NT2/D1 (cell line): ENCODE data around the gene DOK3.

ENCODE experiments used
- DNase-seq: peaks from one replicate; pipeline ENCODE4 v3.0.0-alpha.2; 2011; ENCODE audit warnings: low read depth, low spot score
- H3K27me3 ChIP-seq: 2 replicates; pipeline ENCODE4 v1.6.0; 2011; ENCODE audit warnings: mild to moderate bottlenecking; ENCODE audit not compliant: insufficient read length, insufficient read depth
- H3K36me3 ChIP-seq: 2 replicates; pipeline ENCODE4 v1.6.1; 2011; ENCODE audit warnings: mild to moderate bottlenecking, low read length, mixed read lengths; ENCODE audit not compliant: insufficient read depth, insufficient read length
- H3K4me1 ChIP-seq: 2 replicates; pipeline ENCODE4 v1.5.1; 2011; ENCODE audit not compliant: insufficient read depth, insufficient read length
- H3K4me3 ChIP-seq: 2 replicates; pipeline ENCODE4 v1.5.1; 2011; ENCODE audit warnings: low read depth; ENCODE audit not compliant: insufficient read length
- H3K9ac ChIP-seq: 2 replicates; pipeline ENCODE4 v1.6.0; 2011; ENCODE audit warnings: low read depth; ENCODE audit not compliant: insufficient read length
- H3K9me3 ChIP-seq: 2 replicates; pipeline ENCODE4 v1.5.1; 2011; ENCODE audit warnings: mild to moderate bottlenecking, low read length; ENCODE audit not compliant: insufficient read depth
- SUZ12 ChIP-seq: IDR thresholded peaks from 2 replicates; pipeline ENCODE4 v1.6.1; 2011; ENCODE audit not compliant: insufficient read length, insufficient read depth; ENCODE audit errors: extremely low read depth
- YY1 ChIP-seq: IDR thresholded peaks from 2 replicates; pipeline ENCODE4 v1.6.1; 2011; ENCODE audit not compliant: insufficient read length, insufficient read depth
- ZNF274 ChIP-seq: IDR thresholded peaks from 2 replicates; pipeline ENCODE4 v1.6.1; 2011; ENCODE audit warnings: mild to moderate bottlenecking, low read depth, low read length

The DOK3 gene

DNA sequence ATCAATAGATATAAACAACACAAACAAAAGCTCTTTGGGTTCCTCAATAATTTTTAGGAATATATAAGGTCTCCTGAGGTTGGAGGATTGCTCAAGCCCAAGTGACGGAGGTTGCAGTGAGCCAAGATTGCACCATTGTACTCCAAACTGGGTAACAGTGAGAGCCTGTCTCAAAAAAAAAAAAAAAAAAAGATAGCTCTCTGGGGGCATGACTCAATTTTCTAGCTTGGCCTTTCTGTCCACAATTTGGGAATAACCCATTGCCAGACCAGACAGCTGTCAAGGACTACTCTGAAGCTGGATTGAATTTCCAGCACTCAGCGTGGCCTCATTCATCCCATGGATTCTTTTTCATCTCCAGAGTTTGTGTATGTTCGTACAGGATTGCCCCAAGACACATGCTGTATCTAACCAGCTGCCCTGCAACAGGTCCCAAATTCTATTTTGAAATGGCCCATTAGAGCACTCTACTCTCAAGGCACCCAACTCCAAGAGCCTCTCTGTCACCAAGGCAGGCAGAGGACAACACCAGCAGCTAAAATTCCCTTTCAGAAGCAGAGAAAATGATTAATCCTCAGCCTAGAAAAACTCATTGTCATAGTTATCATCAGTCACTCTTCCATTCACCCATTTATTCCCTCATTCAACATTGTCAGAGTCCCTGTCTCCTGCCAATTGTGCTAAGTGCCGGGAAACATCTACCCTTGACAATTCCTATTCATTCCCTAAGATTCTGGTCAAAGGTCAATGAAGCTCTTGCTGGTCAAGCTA lies 36.0 kb upstream of the DOK3 start:
- no peak for TF ChIP-seq YY1
- Histone ChIP-seq H3K4me3 (no peak overlapping the region), H3K9ac (no peak overlapping the region), H3K27me3 (no peaks in the 10 kb centered on the region), H3K36me3 (peaks cover 41% of the 10 kb centered on the region), H3K9me3 (no peaks in the 10 kb centered on the region), H3K4me1 (peaks cover 6% of the 10 kb centered on the region)
- no peak for DNase-seq

DNA sequence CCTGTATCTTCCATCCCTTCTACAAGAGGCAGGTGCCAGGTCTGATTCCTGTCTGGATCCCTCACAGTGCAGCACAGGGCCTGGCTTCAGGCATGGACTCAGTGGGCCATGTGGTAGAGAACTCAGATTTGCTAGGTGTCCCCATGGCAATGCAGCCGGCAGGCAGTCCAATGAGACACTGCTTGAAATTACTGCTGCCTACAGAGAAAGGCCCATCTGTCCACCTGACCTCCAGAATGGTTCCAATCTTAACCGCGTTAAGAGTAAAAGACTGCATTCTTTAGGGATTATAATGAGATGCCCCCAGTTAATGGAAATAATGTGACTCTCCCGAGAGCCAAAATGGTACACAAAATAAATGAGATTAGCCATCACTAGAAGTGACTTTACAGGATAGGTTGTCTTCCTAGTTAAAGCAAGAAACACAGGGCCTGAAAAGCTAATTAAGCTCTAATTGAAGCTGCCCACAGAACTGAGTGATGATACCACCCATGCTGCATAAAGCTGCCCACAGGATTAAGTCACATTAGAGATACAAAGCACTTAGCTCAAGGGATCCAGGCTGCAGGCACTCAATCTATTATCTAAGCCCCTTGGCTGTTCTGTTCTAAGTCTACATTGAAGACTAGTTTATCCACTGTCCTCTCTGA lies 33.3 kb upstream of the DOK3 start:
- no peak for DNase-seq
- H3K9me3 ChIP-seq, result no peaks in the 10 kb centered on the region
- no peaks in the 10 kb centered on the region for H3K27me3 ChIP-seq
- H3K4me3 ChIP-seq, result no peak overlapping the region
- TF ChIP-seq ZNF274 (no peak), YY1 (no peak), SUZ12 (no peak)
- no peak overlapping the region for H3K9ac ChIP-seq
- peaks cover 43% of the 10 kb centered on the region for H3K36me3 ChIP-seq
- peaks cover 14% of the 10 kb centered on the region for H3K4me1 ChIP-seq

DNA sequence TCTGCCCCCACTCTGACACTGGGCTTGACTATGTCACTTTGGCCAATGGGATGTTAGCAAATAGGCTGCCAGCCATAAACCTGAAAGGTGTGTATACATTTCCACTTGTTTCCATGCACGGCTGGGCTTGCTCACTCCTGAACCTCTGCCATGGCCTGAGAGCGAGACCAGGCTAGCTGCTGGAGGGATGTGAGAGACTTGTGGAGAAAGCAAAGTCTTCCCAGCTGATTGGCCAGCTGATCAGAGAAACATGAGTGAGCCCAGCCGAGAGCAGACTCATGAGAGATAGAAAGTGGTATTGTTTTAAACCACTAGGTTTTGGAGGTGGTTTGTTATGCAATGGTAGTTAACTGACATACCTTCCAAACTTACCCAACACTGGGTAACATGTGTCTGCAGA lies 30.8 kb upstream of the DOK3 start:
- Histone ChIP-seq H3K27me3 (no peaks in the 10 kb centered on the region), H3K36me3 (peaks cover 64% of the 10 kb centered on the region), H3K4me1 (peaks cover 8% of the 10 kb centered on the region), H3K4me3 (no peak overlapping the region), H3K9me3 (no peaks in the 10 kb centered on the region), H3K9ac (no peak overlapping the region)
- TF ChIP-seq ZNF274 (no peak), SUZ12 (no peak), YY1 (no peak)
- no peak for DNase-seq

DNA sequence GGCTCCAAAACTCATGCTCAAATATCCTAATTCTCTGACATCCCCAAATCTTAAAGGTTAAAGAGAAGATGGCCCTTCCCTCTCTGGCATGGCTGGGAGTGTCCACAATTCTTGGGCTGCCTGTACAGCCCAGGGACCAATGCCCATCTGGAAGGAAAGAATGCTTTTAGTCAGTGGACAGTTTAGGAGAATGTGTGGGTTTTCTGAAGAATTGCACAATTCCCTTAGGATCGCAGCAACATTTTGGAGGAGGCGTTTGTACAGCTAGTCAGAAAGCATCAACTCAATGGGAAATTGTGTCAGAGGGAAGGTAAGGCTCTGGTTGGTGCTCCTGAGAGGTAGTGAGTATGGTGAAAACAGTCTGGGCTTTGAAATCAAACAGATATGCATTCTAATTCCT lies 29.8 kb upstream of the DOK3 start:
- H3K4me3 ChIP-seq, result no peak overlapping the region
- no peak overlapping the region for H3K9ac ChIP-seq
- H3K4me1 ChIP-seq, result peaks cover 8% of the 10 kb centered on the region
- H3K9me3 ChIP-seq, result no peaks in the 10 kb centered on the region
- H3K27me3 ChIP-seq, result no peaks in the 10 kb centered on the region
- TF ChIP-seq ZNF274 (no peak), SUZ12 (no peak)
- peaks cover 75% of the 10 kb centered on the region for H3K36me3 ChIP-seq
- DNase-seq, result no peak

DNA sequence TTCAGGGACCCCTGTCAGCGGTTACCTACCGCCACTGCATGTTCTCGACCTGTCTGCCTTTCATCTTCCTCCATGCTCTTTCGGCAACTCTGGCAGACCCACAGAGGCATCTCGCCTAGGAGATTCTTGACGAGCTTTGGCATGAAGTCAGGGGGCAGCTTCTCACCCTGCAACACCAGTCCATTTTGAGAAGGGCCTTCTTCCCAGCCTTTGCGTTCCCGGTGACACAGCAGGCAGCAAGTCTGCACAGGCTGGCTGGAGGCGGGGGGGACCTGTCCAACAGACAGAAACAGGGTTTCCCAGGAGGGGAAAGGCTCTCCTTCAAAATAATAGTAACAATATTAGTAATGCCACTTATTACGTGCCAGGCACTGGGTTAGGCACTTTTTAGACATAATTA lies 29.2 kb upstream of the DOK3 start:
- no peak for TF ChIP-seq SUZ12
- TF ChIP-seq YY1, result no peak
- TF ChIP-seq ZNF274, result no peak
- Histone ChIP-seq H3K9ac (no peak overlapping the region), H3K9me3 (no peaks in the 10 kb centered on the region), H3K27me3 (no peaks in the 10 kb centered on the region), H3K36me3 (peaks cover 79% of the 10 kb centered on the region), H3K4me3 (no peak overlapping the region), H3K4me1 (peaks cover 8% of the 10 kb centered on the region)
- no peak for DNase-seq

DNA sequence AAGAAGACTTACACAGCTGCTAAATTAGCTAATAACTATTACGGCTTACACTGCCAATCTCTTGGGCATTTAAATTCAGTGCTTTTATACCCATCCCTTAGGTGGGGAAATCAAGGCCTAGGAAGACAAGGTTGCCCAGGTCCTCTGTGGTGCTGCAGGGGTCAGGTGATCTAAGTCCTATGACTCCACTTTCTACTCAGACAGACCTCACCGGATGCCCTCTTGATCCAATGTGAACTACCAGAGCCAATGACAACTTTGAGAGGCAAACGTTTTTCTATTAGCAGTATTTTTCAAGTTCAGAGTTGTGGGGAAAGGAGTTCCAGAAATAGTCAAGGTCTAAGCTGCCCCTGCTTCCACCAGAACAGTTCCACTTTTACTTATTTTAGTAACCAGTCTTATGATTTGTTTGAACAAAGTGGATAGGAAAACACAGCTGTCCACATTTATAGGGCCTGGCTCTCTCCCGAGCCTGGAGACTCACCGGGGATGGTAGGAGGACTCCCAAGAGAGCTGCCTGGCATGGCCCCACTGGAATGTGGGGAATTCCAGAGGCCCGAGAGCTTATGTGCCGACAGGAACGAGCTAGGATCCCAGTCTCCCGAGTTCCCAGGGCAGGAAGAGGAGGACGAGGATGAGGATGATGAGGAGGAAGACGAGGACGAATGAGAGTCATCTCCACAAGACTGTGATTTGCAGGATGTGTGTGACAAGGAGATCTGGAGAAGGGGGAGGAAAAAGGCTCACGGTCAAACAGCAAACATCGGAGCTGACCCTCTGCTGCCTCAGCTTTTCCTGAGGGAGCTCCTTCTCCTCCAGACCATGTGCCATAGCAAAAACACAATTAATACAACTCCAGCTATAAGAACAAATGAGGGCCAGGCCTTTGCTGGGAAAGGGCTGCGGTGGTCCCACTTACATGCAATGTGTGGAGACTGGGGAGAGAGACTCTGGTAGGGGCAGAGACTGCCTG lies 28.0 kb upstream of the DOK3 start:
- peaks cover 8% of the 10 kb centered on the region for H3K4me1 ChIP-seq
- no peak for TF ChIP-seq ZNF274
- no peak for TF ChIP-seq YY1
- TF ChIP-seq SUZ12, result no peak
- H3K27me3 ChIP-seq, result no peaks in the 10 kb centered on the region
- no peak overlapping the region for H3K4me3 ChIP-seq
- DNase-seq, result no peak
- H3K9me3 ChIP-seq, result no peaks in the 10 kb centered on the region
- H3K36me3 ChIP-seq, result peaks cover 81% of the 10 kb centered on the region
- H3K9ac ChIP-seq, result peak overlapping the region; percentile 13

DNA sequence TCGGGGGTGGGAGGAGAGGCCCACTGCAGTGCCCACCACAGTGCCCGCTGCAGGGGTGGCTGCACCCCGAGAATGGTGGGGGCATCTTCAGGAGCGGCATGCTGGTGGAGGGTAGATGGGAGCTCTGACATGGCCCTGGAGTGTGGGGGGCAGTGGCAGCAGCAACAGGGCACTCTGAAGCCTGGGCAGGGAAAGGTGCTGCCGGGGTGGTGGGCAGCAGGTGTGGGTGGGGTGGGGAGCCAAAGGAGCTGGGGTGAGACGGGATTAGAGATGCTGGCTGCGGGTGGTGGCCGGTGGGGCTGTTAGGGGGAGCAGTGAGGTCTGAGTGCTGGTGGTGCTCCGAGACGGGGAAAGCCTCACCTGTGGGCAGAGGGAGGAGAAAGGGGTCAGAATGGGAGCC lies 26.8 kb upstream of the DOK3 start:
- peaks cover 8% of the 10 kb centered on the region for H3K4me1 ChIP-seq
- H3K9me3 ChIP-seq, result no peaks in the 10 kb centered on the region
- H3K27me3 ChIP-seq, result no peaks in the 10 kb centered on the region
- no peak overlapping the region for H3K9ac ChIP-seq
- no peak overlapping the region for H3K4me3 ChIP-seq
- DNase-seq, result no peak
- peaks cover 85% of the 10 kb centered on the region for H3K36me3 ChIP-seq
- TF ChIP-seq YY1 (no peak), ZNF274 (no peak), SUZ12 (no peak)
